Measurements from ENCODE around the gene FCSK.

The FCSK gene

DNA sequence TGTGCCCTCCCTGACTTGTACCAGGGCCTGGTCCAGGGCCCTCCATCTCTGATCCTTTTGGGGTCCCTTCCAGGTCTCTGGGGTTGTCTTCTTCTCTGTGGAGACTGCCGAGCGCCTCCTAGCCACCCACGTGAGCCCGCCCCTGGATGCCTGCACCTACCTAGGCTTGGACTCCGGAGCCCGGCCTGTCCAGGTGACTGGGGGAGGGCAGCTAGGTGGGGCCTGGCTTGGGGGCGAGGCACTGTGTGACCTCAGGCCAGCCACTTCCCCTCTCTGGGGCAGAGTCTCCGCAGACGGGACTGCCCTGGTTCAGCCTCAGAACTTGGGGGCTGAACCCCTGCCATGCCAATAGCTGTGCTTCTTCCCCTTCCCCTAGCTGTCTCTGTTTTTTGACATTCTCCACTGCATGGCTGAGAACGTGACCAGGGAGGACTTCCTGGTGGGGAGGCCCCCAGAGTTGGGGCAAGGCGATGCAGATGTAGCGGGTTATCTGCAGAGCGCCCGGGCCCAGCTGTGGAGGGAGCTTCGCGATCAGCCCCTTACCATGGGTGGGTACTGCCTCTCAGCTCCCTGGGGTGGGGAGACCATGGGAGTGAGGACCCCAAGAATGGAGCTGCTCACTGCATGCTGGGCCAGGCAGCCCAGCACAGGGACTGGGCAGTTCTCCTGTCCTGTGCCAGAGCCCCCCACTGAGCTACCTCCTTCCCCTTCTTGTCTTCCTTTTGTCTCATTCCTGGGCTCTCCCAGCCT lies 14.6 kb downstream of the FCSK start:
- Histone ChIP-seq H3K36me3 (ENCODE audit: control insufficient read depth in 1 of 2, insufficient read depth in 2 of 2, low read length in 2 of 2) (peaks cover 15 to 55% of the 10 kb centered on the region in 2 donors), H3K9ac (ENCODE audit: low read depth in 1 of 2, low read length in 2 of 2) (no peak overlapping the region), H3K4me1 (ENCODE audit: control insufficient read depth in 1 of 2, insufficient read depth in 2 of 2, low read length in 2 of 2) (no peaks in the 10 kb centered on the region), H3K27me3 (ENCODE audit: control insufficient read depth in 1 of 2, insufficient read depth in 2 of 2, low read length in 2 of 2) (no peaks in the 10 kb centered on the region), H3K4me3 (ENCODE audit: low read depth in 1 of 2, low read length in 2 of 2) (no peak overlapping the region), H3K27ac (ENCODE audit: low read depth, low read length) (no peak overlapping the region), H3K9me3 (ENCODE audit: control insufficient read depth in 1 of 2, low read length in 2 of 2) (no peaks in the 10 kb centered on the region)

DNA sequence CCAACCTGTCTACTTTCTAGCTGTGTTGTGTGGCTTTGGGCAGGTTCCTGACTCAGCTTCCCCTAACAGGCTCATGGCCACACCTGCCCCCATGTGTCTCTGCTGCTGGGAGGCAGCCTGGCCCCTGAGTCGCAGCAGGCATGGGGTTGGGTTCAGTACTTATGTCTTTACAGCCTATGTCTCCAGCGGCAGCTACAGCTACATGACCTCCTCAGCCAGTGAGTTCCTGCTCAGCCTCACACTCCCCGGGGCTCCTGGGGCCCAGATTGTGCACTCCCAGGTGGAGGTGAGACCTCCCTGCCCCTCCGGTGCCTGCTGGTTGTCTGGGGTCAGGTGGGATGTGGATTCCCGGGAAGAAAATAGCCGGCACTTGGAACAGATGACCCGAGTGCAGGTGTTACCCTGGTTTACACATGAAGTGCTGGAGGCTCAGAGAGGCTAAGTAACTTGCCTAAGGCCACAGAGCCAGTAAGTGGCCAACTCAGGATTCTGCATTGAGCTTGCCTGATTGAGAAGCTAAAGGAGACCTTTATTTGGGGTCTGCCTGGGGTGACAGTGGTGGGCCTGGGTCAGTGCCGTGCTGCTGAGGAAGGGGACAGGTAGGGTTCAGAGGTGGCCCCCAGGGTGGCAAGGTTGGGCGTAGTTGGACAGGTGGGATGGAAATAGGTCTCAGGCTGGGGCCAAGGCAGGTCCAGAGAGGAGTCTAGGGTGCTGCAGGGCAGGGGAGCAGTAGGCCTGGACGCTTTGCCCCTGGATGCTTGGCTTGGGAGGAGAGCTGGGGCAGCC lies 15.9 kb downstream of the FCSK start:
- H3K4me1 ChIP-seq (ENCODE audit: control insufficient read depth in 1 of 2, insufficient read depth in 2 of 2, low read length in 2 of 2): no peaks in the 10 kb centered on the region
- H3K9me3 ChIP-seq (ENCODE audit: control insufficient read depth in 1 of 2, low read length in 2 of 2): no peaks in the 10 kb centered on the region
- H3K27me3 ChIP-seq (ENCODE audit: control insufficient read depth in 1 of 2, insufficient read depth in 2 of 2, low read length in 2 of 2): no peaks in the 10 kb centered on the region
- H3K36me3 ChIP-seq (ENCODE audit: control insufficient read depth in 1 of 2, insufficient read depth in 2 of 2, low read length in 2 of 2): peaks cover 15 to 59% of the 10 kb centered on the region in 2 donors
- H3K4me3 ChIP-seq (ENCODE audit: low read depth in 1 of 2, low read length in 2 of 2): no peak overlapping the region
- H3K9ac ChIP-seq (ENCODE audit: low read depth in 1 of 2, low read length in 2 of 2): no peak overlapping the region
- no peak overlapping the region for H3K27ac ChIP-seq (ENCODE audit: low read depth, low read length)

DNA sequence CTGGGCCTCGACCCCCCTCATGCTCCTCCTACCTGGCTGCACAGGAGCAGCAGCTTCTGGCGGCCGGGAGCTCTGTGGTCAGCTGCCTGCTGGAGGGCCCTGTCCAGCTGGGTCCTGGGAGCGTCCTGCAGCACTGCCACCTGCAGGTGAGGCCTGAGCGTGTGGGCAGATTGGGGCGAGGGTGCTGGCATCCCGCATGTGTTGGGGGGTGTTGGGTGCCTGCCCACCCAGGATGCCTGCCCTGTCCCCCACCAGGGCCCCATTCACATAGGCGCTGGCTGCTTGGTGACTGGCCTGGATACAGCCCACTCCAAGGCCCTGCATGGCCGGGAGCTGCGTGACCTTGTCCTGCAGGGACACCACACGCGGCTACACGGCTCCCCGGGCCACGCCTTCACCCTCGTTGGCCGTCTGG lies 16.5 kb downstream of the FCSK start:
- Histone ChIP-seq H3K9me3 (ENCODE audit: control insufficient read depth in 1 of 2, low read length in 2 of 2) (no peaks in the 10 kb centered on the region), H3K9ac (ENCODE audit: low read depth in 1 of 2, low read length in 2 of 2) (no peak overlapping the region), H3K27me3 (ENCODE audit: control insufficient read depth in 1 of 2, insufficient read depth in 2 of 2, low read length in 2 of 2) (no peaks in the 10 kb centered on the region), H3K27ac (ENCODE audit: low read depth, low read length) (no peak overlapping the region), H3K36me3 (ENCODE audit: control insufficient read depth in 1 of 2, insufficient read depth in 2 of 2, low read length in 2 of 2) (peaks cover 15 to 59% of the 10 kb centered on the region in 2 donors), H3K4me3 (ENCODE audit: low read depth in 1 of 2, low read length in 2 of 2) (no peak overlapping the region), H3K4me1 (ENCODE audit: control insufficient read depth in 1 of 2, insufficient read depth in 2 of 2, low read length in 2 of 2) (no peaks in the 10 kb centered on the region)

DNA sequence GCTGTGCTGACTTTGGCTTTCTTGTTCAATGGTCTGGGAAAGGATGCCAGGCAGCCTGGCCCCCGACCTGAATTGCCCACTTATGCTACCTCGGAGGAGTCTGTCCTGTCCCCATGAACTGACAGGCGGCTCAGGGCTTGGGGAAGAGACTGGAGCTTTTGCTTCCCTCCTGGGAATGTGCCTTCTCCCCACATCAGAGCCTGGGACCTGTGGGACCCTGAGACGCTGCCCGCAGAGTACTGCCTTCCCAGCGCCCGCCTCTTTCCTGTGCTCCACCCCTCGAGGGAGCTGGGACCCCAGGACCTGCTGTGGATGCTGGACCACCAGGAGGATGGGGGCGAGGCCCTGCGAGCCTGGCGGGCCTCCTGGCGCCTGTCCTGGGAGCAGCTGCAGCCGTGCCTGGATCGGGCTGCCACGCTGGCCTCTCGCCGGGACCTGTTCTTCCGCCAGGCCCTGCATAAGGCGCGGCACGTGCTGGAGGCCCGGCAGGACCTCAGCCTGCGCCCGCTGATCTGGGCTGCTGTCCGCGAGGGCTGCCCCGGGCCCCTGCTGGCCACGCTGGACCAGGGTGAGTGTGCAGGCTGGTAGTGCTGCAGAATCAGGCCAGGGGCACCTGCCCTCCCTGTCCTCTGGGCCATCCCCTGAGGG lies 18.5 kb downstream of the FCSK start:
- Histone ChIP-seq H3K9ac (ENCODE audit: low read depth in 1 of 2, low read length in 2 of 2) (no peak overlapping the region), H3K27ac (ENCODE audit: low read depth, low read length) (no peak overlapping the region), H3K4me3 (ENCODE audit: low read depth in 1 of 2, low read length in 2 of 2) (no peak overlapping the region), H3K9me3 (ENCODE audit: control insufficient read depth in 1 of 2, low read length in 2 of 2) (no peaks in the 10 kb centered on the region), H3K27me3 (ENCODE audit: control insufficient read depth in 1 of 2, insufficient read depth in 2 of 2, low read length in 2 of 2) (no peaks in the 10 kb centered on the region), H3K4me1 (ENCODE audit: control insufficient read depth in 1 of 2, insufficient read depth in 2 of 2, low read length in 2 of 2) (peaks cover 6 to 8% of the 10 kb centered on the region in 2 donors), H3K36me3 (ENCODE audit: control insufficient read depth in 1 of 2, insufficient read depth in 2 of 2, low read length in 2 of 2) (peaks cover 15 to 47% of the 10 kb centered on the region in 2 donors)

DNA sequence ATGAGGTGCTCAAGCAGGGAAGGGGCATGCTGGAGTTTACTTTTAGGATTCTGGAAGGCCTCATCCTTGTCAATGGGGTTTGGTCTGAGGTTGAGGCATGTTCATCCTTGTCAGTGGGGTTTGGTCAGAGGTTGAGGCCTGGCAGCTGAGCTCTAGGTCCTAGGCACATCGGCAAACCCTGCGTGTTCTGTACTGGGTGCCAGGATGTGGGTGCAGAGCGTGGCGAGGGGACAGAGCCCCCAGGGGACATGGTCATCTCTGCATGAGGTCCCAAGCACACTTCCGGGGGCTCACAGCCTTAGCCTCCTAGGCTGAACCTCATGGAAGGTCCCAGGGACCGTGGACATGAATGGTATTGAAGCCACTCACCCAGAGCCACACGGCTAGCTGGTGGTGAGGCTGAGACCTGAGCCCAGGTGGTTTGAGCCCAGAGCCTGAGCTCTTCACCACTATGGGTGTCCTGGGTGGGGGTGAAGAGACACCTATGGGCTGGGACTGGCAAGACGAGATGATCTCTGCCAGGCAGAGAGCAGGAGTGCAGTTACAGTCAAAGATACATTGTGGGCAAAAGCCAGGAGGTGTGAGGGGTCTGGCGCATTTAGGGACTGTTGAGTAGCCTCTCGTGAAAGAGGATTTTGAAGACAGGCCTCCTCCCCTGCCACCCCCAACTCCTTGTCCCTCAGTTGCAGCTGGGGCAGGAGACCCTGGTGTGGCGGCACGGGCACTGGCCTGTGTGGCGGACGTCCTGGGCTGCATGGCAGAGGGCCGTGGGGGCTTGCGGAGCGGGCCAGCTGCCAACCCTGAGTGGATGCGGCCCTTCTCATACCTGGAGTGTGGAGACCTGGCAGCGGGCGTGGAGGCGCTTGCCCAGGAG lies 19.3 kb downstream of the FCSK start:
- Histone ChIP-seq H3K27me3 (ENCODE audit: control insufficient read depth in 1 of 2, insufficient read depth in 2 of 2, low read length in 2 of 2) (no peaks in the 10 kb centered on the region), H3K4me3 (ENCODE audit: low read depth in 1 of 2, low read length in 2 of 2) (no peak overlapping the region), H3K27ac (ENCODE audit: low read depth, low read length) (no peak overlapping the region), H3K36me3 (ENCODE audit: control insufficient read depth in 1 of 2, insufficient read depth in 2 of 2, low read length in 2 of 2) (peaks cover 15 to 53% of the 10 kb centered on the region in 2 donors), H3K4me1 (ENCODE audit: control insufficient read depth in 1 of 2, insufficient read depth in 2 of 2, low read length in 2 of 2) (peaks cover 6 to 8% of the 10 kb centered on the region in 2 donors), H3K9me3 (ENCODE audit: control insufficient read depth in 1 of 2, low read length in 2 of 2) (no peaks in the 10 kb centered on the region), H3K9ac (ENCODE audit: low read depth in 1 of 2, low read length in 2 of 2) (no peak overlapping the region)

DNA sequence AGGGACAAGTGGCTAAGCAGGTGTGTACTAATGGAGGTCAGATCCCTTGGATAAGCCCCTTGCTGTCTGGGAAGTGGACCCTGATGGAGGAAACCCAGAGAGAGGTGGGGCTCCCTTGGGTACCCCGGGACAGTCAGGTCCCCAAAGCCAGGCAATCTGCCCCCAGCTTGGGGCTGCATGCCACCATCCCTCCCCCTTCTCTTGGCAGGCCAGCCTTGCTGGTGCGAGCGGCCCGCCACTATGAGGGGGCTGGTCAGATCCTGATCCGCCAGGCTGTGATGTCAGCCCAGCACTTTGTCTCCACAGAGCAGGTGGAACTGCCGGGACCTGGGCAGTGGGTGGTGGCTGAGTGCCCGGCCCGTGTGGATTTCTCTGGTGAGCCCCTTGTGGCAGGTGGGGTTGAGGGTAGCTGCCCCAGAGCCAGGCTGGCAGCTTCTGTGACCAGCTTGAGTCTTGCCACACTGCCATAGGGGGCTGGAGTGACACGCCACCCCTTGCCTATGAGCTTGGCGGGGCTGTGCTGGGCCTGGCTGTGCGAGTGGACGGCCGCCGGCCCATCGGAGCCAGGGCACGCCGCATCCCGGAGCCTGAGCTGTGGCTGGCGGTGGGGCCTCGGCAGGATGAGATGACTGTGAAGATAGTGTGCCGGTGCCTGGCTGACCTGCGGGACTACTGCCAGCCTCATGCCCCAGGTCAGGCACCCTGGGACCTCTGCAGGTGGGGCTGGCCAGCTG lies 20.1 kb downstream of the FCSK start:
- H3K36me3 ChIP-seq (ENCODE audit: control insufficient read depth in 1 of 2, insufficient read depth in 2 of 2, low read length in 2 of 2): peaks cover 15 to 61% of the 10 kb centered on the region in 2 donors
- no peaks in the 10 kb centered on the region for H3K9me3 ChIP-seq (ENCODE audit: control insufficient read depth in 1 of 2, low read length in 2 of 2)

DNA sequence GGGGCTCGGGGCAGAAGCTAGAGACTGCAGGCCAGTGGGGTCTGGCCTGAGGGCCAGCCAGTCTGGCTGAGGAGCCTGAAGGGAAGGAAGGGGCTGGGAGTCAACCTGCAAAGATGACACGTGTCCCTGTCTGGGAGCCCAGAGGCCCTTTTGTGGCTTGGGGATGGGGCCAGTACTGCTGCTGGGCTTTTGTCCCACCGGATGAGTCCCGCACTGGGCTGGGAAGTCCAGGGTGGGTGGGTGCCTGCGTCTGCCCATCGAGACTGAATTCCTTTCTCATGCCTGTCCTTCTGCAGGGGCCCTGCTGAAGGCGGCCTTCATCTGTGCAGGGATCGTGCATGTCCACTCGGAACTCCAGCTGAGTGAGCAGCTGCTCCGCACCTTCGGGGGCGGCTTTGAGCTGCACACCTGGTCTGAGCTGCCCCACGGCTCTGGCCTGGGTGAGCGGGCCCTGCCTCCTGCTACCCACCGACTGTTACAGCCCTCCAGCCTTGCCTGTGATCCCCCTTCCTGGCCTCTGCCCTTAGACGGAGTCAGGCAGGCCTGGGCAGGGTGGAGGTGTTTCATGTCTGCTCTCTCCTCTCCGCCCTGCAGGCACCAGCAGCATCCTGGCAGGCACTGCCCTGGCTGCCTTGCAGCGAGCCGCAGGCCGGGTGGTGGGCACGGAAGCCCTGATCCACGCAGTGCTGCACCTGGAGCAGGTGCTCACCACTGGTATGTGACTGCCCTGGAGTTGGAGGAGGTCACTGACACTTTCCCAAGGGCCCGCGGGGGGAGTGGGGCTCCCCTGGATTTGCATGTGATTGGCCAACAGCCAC lies 20.9 kb downstream of the FCSK start:
- peaks cover 7 to 8% of the 10 kb centered on the region in 2 donors for H3K4me1 ChIP-seq (ENCODE audit: control insufficient read depth in 1 of 2, insufficient read depth in 2 of 2, low read length in 2 of 2)
- peaks cover 14 to 65% of the 10 kb centered on the region in 2 donors for H3K36me3 ChIP-seq (ENCODE audit: control insufficient read depth in 1 of 2, insufficient read depth in 2 of 2, low read length in 2 of 2)
- no peak overlapping the region for H3K27ac ChIP-seq (ENCODE audit: low read depth, low read length)
- no peaks in the 10 kb centered on the region for H3K27me3 ChIP-seq (ENCODE audit: control insufficient read depth in 1 of 2, insufficient read depth in 2 of 2, low read length in 2 of 2)
- no peak overlapping the region for H3K4me3 ChIP-seq (ENCODE audit: low read depth in 1 of 2, low read length in 2 of 2)
- no peaks in the 10 kb centered on the region for H3K9me3 ChIP-seq (ENCODE audit: control insufficient read depth in 1 of 2, low read length in 2 of 2)
- H3K9ac ChIP-seq (ENCODE audit: low read depth in 1 of 2, low read length in 2 of 2): no peak overlapping the region

More for the DNA sequence above, 20.1 kb downstream of the FCSK start:
- Histone ChIP-seq H3K9ac (ENCODE audit: low read depth in 1 of 2, low read length in 2 of 2) (no peak overlapping the region), H3K27me3 (ENCODE audit: control insufficient read depth in 1 of 2, insufficient read depth in 2 of 2, low read length in 2 of 2) (no peaks in the 10 kb centered on the region), H3K4me1 (ENCODE audit: control insufficient read depth in 1 of 2, insufficient read depth in 2 of 2, low read length in 2 of 2) (peaks cover 6 to 8% of the 10 kb centered on the region in 2 donors), H3K27ac (ENCODE audit: low read depth, low read length) (no peak overlapping the region), H3K4me3 (ENCODE audit: low read depth in 1 of 2, low read length in 2 of 2) (no peak overlapping the region)

DNA sequence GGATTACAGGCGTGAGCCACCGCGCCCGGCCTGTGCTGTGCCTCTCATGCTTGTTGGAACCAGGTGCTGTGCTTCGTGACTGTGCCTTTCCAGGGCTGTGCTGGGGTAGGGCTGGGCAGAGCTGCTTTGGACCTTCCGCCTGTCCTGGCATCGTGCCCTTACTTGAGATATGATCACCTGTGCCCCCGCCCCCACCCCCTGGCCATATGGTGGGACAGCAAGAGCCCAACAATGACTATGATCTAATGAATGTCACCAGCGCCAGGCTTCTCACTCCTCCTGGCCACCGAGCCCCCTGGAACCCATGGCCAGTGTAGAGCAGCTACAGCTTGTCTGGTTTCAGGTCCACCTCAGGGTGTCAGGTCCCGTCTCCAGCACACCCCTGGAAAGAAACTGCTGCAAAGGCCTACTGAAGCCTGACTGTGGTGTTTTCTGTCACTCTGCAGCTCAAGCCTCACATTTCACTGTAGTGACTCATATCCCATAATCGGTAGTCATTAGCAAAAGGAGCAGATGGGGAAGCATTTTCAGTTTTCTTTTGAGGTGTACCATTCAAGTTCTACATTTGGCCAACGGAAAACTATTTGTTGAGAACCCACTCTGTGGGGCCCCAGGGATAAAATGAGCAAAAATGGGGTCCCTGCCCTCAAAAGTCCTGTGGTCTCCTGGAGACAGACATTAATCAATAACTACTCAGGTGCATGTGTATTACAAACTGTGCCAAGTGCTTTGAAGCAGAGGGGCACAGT lies 22.1 kb downstream of the FCSK start:
- peaks cover 20 to 67% of the 10 kb centered on the region in 2 donors for H3K36me3 ChIP-seq (ENCODE audit: control insufficient read depth in 1 of 2, insufficient read depth in 2 of 2, low read length in 2 of 2)
- no peak overlapping the region for H3K9ac ChIP-seq (ENCODE audit: low read depth in 1 of 2, low read length in 2 of 2)
- H3K27ac ChIP-seq (ENCODE audit: low read depth, low read length): peak overlapping the region; percentile 36

More for the DNA sequence above, 22.1 kb downstream of the FCSK start:
- H3K27me3 ChIP-seq (ENCODE audit: control insufficient read depth in 1 of 2, insufficient read depth in 2 of 2, low read length in 2 of 2): no peaks in the 10 kb centered on the region
- no peak overlapping the region for H3K4me3 ChIP-seq (ENCODE audit: low read depth in 1 of 2, low read length in 2 of 2)
- H3K4me1 ChIP-seq (ENCODE audit: control insufficient read depth in 1 of 2, insufficient read depth in 2 of 2, low read length in 2 of 2): peaks cover 8 to 10% of the 10 kb centered on the region in 2 donors
- H3K9me3 ChIP-seq (ENCODE audit: control insufficient read depth in 1 of 2, low read length in 2 of 2): no peaks in the 10 kb centered on the region

Measured in duodenal mucosa (tissue), 2 donors.